IPS-18a (cell line): ENCODE data around the gene FAM20C.

Source experiments
- H3K27ac ChIP-seq: one replicate; pipeline ENCODE4 v1.5.1; 2013; ENCODE audit warnings: low read length
- H3K27me3 ChIP-seq: one replicate; pipeline ENCODE4 v1.6.1; 2013; ENCODE audit warnings: mild to moderate bottlenecking, low read length; ENCODE audit not compliant: control insufficient read depth, insufficient read depth
- H3K36me3 ChIP-seq: one replicate; pipeline ENCODE4 v1.6.1; 2013; ENCODE audit warnings: low read depth, low read length; ENCODE audit not compliant: control insufficient read depth
- H3K4me1 ChIP-seq: one replicate; pipeline ENCODE4 v1.6.1; 2013; ENCODE audit warnings: low read depth, low read length; ENCODE audit not compliant: control insufficient read depth
- H3K4me3 ChIP-seq: one replicate; pipeline ENCODE4 v1.5.1; 2013; ENCODE audit warnings: low read length
- H3K9ac ChIP-seq: one replicate; pipeline ENCODE4 v1.6.1; 2013; ENCODE audit warnings: mild to moderate bottlenecking, low read length, moderate library complexity
- H3K9me3 ChIP-seq: one replicate; pipeline ENCODE4 v1.6.1; 2013; ENCODE audit warnings: low read depth, low read length; ENCODE audit not compliant: control insufficient read depth

The FAM20C gene

DNA sequence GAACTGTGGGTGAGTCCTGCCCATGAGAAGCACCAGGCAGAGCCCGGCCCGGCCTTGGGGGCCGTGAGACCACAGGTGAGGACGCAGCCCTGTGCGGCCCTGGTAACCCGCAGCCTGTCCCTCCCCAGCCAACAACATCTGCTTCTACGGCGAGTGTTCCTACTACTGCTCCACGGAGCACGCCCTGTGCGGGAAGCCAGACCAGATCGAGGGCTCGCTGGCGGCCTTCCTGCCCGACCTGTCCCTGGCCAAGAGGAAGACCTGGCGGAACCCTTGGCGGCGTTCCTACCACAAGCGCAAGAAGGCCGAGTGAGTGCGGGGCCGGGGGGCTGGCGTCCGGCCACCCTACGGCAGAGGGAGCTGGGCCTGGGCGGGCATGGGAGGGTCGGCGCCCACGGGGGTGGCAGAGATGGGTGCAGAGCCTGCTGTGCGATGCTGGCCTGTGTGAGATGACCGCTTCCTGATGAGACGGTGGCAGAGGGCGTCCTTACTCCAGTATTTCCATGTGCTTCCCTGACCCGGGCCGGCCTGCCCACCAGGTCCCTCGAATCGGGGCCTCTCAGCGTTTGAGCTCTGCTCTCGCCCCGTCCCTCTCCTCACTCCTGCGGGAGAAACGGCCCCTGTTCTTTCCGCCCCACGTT, 63.5 kb downstream of the FAM20C start:
- H3K4me3 ChIP-seq = no peak overlapping the region
- peaks cover 7% of the 10 kb centered on the region for H3K9me3 ChIP-seq
- no peaks in the 10 kb centered on the region for H3K27me3 ChIP-seq
- H3K9ac ChIP-seq = no peak overlapping the region
- H3K4me1 ChIP-seq = no peaks in the 10 kb centered on the region
- H3K27ac ChIP-seq = no peak overlapping the region
- H3K36me3 ChIP-seq = peaks cover 16% of the 10 kb centered on the region

DNA sequence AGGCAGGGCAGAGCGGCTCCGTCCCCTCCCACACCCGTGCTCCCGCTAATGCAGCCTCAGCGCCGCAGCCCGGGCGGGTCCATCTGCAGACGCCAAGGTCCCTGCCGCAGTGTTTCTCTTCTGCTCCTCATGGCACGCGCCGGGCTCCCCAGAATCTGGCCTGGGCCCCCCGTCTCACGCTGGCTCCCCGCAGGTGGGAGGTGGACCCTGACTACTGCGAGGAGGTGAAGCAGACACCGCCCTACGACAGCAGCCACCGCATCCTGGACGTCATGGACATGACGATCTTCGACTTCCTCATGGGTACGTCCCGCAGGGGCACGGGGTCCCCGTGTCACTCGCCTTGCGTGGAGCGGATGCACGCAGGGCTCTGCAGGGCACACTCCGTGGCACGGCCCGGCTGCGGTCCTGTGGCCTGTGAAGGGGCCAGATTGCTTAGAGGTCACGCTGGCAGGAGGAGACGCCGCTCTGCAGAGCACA, 64.1 kb downstream of the FAM20C start:
- Histone ChIP-seq H3K36me3 (peaks cover 15% of the 10 kb centered on the region), H3K4me1 (no peaks in the 10 kb centered on the region), H3K9me3 (peaks cover 10% of the 10 kb centered on the region), H3K27ac (no peak overlapping the region), H3K4me3 (no peak overlapping the region), H3K27me3 (no peaks in the 10 kb centered on the region), H3K9ac (no peak overlapping the region)

DNA sequence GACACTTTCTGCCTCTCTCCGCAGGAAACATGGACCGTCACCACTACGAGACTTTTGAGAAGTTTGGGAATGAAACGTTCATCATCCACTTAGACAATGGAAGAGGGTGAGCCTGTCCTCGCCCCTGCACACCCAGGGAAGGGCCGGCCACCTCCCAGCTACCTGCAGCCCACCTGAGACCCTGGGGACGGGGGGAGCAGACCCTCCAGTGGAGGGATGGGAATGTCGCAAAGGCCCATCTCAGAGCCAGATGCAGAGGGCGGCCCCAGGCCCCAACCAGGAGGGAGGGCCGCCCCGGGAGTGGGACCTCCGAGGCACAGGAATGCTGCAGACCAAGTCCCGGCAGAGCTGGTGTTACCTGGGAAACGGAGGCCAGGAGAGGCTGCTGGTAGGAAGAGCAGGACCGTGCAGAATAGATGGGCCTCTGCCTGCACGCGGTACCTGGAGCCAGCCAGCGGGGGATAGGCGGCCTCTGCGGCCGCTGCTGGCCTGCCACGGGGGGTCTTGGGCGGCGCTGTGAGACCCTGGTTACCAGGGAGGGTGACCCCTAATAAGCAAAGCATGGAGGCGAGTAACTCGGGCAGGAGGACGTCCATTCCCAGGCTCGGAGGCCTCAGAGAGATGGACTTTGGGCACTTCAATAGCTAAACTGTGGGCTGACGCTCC, 64.7 kb downstream of the FAM20C start:
- Histone ChIP-seq H3K36me3 (peaks cover 12% of the 10 kb centered on the region), H3K27me3 (no peaks in the 10 kb centered on the region), H3K9me3 (peaks cover 16% of the 10 kb centered on the region), H3K4me3 (no peak overlapping the region), H3K27ac (no peak overlapping the region), H3K9ac (no peak overlapping the region), H3K4me1 (no peaks in the 10 kb centered on the region)

DNA sequence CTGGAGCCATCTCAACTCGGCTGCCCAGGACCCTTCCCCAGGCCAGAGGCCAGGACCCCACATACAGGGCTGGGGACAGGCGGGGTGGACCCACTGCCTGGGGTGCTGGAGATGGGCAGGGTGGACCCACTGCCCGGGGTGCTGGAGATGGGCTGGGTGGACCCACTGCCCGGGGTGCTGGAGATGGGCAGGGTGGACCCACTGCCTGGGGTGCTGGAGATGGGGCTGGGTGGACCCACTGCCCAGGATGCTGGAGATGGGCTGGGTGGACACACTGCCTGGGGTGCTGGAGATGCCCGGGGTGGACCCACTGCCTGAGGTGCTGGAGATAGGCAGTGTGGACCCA, 65.2 kb downstream of the FAM20C start:
- no peak overlapping the region for H3K9ac ChIP-seq
- H3K27ac ChIP-seq = no peak overlapping the region
- H3K9me3 ChIP-seq = peaks cover 21% of the 10 kb centered on the region
- H3K4me3 ChIP-seq = no peak overlapping the region
- H3K36me3 ChIP-seq = peaks cover 12% of the 10 kb centered on the region
- H3K4me1 ChIP-seq = no peaks in the 10 kb centered on the region
- H3K27me3 ChIP-seq = no peaks in the 10 kb centered on the region

DNA sequence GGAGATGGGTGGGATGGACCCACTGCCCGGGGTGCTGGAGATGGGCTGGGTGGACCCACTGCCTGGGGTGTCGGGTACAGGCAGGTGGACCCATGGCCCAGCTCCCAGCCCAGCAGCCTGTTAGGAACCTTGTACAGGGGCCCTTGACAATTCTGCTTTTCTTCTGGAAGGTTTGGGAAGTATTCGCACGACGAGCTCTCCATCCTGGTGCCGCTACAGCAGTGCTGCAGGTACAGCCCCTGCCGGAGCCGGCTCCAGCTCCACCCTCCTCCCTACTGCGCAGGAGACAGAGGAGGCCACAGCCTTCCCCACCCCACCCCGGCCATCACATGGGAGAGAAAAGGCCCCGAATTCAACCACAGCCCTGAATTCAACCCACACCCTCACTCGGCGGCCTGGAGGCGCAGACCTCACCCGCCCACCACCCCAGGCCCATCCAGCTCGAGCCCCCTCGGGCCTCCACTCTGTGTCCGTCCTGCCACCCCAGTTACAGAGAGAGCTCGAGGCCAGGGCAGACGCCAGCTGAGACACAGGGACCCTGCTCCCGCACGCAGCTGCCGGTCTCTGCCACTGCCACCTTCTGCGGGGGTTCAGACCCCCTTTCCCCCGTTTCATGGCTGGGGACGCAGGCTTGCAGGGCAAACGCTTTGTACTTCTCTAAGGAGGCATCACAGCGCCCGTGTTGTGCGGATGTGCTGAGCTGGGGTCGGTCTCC, 66.3 kb downstream of the FAM20C start:
- Histone ChIP-seq H3K9ac (no peak overlapping the region), H3K27ac (no peak overlapping the region), H3K27me3 (no peaks in the 10 kb centered on the region), H3K36me3 (peaks cover 12% of the 10 kb centered on the region), H3K4me1 (no peaks in the 10 kb centered on the region), H3K9me3 (peaks cover 21% of the 10 kb centered on the region), H3K4me3 (no peak overlapping the region)

DNA sequence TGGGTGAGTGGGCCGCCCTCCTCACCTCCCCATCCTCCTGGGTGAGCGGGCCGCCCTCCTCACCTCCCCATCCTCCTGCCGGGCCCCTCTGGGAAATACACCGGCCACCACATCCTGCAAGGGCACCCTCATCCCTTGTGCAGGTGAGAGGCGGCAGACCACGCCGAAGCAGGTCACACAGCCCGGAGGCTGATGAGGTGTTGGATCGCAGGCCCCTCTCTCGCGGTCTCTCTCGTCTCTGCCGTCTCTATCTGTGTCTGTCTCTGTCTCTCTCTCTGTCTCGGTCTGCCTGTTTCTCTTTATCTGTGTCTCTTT, 66.8 kb downstream of the FAM20C start:
- Histone ChIP-seq H3K36me3 (peaks cover 12% of the 10 kb centered on the region), H3K9me3 (peaks cover 21% of the 10 kb centered on the region)

DNA sequence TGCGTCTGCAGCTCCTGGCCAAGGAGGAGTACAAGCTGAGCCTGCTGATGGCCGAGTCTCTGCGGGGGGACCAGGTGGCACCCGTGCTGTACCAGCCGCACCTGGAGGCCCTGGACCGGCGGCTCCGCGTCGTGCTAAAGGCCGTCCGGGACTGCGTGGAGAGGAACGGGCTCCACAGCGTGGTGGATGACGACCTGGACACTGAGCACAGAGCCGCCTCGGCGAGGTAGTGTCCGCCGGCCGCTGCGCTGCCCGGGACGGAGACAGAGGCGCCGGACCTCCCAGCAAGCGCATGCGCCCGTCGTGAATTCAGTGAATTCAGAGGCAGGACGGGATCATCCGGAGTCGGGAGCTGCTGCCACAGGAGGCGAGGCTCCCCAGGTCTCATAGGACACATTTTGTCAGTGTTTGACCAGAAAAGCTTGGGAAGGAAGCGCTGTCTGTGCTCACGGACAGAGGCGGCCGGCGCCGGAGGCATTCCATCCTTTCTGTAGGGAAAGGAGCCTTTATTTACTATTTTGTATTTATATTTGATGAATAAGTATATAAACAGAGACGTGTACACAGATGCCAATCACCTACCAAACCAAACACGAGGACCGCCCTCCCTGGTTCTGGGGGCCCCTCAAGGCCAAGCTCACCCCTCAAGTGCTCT, 67.5 kb downstream of the FAM20C start:
- H3K27ac ChIP-seq = no peak overlapping the region
- no peak overlapping the region for H3K9ac ChIP-seq
- H3K9me3 ChIP-seq = peaks cover 21% of the 10 kb centered on the region
- peaks cover 12% of the 10 kb centered on the region for H3K36me3 ChIP-seq
- no peaks in the 10 kb centered on the region for H3K4me1 ChIP-seq
- H3K4me3 ChIP-seq = no peak overlapping the region
- no peaks in the 10 kb centered on the region for H3K27me3 ChIP-seq

More for the DNA sequence above, 66.8 kb downstream of the FAM20C start:
- H3K27ac ChIP-seq = no peak overlapping the region
- H3K9ac ChIP-seq = no peak overlapping the region
- no peaks in the 10 kb centered on the region for H3K4me1 ChIP-seq
- H3K27me3 ChIP-seq = no peaks in the 10 kb centered on the region
- no peak overlapping the region for H3K4me3 ChIP-seq

DNA sequence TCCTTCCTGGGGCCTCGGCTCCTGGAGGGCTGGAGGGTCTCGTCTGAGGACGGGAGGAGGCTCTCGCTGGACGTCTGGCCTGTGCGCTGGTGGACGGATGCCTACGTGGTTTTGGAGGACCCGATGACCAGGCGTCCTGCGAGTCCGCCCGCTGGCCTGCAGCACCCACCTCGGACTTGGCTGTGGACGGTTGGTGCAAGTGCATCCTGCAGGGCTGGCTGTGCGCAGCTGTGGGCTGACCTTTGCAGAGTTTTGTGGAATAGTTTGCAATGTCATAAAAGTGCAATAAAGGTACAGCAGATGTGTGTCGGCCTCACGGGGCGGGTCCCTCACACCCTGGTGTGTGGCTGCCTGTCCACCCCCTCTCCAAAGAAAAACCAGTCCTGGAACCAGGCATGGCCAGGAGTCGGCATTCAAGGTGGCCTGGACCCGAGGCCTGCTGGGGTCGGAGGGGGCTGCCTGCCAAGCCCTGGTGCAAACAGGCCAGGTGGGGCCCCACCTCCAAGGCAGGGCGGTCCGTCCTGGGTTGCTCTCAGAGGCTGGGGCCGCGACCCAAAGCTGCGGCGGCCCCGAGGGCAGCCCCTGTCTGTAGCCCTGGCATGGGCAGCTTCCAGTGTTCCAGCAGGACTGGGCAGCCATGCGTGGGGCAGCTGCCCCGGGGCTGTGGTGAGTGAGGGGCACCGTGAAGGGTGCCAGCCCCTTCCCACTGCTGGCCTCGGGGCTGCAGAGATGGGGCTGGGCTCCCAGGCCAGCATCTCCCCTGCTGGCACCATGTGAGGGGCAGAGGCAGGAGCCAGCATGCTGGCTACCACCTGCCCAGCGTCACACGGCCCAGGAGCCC, 68.3 kb downstream of the FAM20C start:
- H3K4me3 ChIP-seq = no peak overlapping the region
- peaks cover 12% of the 10 kb centered on the region for H3K36me3 ChIP-seq
- peaks cover 21% of the 10 kb centered on the region for H3K9me3 ChIP-seq
- H3K9ac ChIP-seq = no peak overlapping the region
- no peaks in the 10 kb centered on the region for H3K27me3 ChIP-seq
- no peaks in the 10 kb centered on the region for H3K4me1 ChIP-seq
- H3K27ac ChIP-seq = no peak overlapping the region

DNA sequence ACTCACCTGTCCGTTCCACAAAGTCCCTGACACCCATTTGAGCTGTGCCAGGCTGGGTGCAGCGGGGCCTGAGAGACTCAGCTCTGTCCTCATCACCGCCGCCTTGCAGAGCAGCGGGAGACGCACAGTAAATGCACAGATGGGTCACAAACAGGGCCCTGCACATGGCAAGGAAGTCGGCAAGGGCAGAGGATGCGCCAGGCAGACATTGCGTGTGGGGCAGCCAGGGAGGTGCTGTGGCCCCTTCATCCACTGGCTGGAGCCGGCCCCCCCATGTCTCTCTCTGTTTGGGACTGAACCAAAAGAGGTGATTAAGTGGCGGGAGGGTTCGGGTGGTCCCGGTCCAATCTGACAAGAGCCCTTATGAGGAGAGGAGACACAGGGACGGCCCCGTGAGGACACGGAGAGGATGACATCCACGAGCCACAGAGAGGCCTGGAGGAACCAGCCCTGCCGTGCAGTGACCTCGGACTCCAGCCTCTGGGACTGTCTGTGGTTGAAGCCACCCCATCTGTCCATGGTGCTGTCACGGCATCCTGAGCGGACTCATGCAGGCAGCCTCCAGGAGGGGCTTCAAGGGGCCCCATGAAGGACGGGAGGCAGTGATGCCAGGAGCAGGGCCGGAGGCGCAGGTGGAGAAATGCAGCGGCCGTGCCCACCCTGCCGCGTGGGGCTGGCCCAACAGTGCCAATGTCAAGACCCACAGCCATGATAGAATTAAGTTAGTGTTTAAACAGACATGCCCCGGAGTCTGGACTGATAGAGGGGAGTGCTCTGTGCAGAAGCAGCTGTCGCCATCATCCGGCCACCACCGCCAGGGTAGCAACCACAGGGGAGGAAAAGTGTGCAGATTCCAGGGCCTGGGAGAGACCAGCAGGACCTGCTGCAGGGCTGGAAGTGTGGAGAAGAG, 69.2 kb downstream of the FAM20C start:
- H3K27ac ChIP-seq = no peak overlapping the region

DNA sequence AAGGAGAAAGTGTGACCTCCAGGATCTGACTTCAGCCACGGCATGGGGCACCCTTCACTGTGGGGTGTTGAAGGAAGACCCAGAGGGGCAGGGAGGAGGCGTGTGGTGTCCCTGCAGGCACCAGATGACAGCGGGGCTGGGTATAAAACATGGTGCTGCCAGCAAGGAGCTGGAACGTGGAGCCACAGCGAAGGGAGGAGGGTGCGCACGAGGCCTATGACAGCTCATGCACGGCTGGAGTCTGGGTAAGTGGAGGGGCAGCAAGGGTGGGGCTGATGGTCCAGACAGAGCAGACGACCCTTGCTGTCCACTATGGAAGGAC, 69.8 kb downstream of the FAM20C start:
- H3K36me3 ChIP-seq = peaks cover 12% of the 10 kb centered on the region
- H3K9me3 ChIP-seq = peaks cover 21% of the 10 kb centered on the region
- no peaks in the 10 kb centered on the region for H3K4me1 ChIP-seq
- H3K4me3 ChIP-seq = peak overlapping the region; percentile 9
- no peak overlapping the region for H3K27ac ChIP-seq
- H3K9ac ChIP-seq = no peak overlapping the region
- H3K27me3 ChIP-seq = no peaks in the 10 kb centered on the region

More for the DNA sequence above, 69.2 kb downstream of the FAM20C start:
- peaks cover 21% of the 10 kb centered on the region for H3K9me3 ChIP-seq
- H3K4me1 ChIP-seq = no peaks in the 10 kb centered on the region
- H3K9ac ChIP-seq = no peak overlapping the region
- H3K4me3 ChIP-seq = peak overlapping the region; percentile 9
- H3K27me3 ChIP-seq = no peaks in the 10 kb centered on the region
- peaks cover 12% of the 10 kb centered on the region for H3K36me3 ChIP-seq
